HepG2 (cell line): Measurements from ENCODE around the gene NENF. TPM values are rescaled to one million over a fixed set of nuclear protein-coding genes. Genes with fewer than 3 reads are reported as not detected.

Source experiments
- ATAC-seq: fragments of 200-7000 bp; cut with Tn5 transposase; 3 replicates; pipeline ENCODE4 v1.9.1; 2020; ENCODE audit warnings: mild to moderate bottlenecking, moderate library complexity
- BruUV-seq: library from RNA; stranded (reverse); fragments of 400-500 nt; replicated peaks from 2 replicates; lab custom pipeline; 2021; lab: Mats Ljungman, UMichigan
- CTCF ChIA-PET: fragments of 300-600 bp; formaldehyde crosslinking; extraction: SDS; loops from one replicate; lab custom pipeline; 2021; ENCODE audit warnings: low total read pairs, inconsistent platforms, low intra/inter-chr PET ratio; lab: Yijun Ruan, JAX
- POLR2A ChIA-PET: fragments of 350-600 bp; sonication (Branson Sonifier 250); formaldehyde crosslinking; loops from one replicate; lab custom pipeline; 2020; ENCODE audit warnings: antibody characterized with exemption, inconsistent platforms; lab: Yijun Ruan, JAX
- DNase-seq: peaks from one replicate; pipeline ENCODE4 v3.0.0-alpha.2; 2015; ENCODE audit warnings: low spot score
- FAIRE-seq: peaks from 3 replicates; lab custom pipeline; 2011; peaks lifted over from hg19 to GRCh38; lab: Jason Lieb, UNC
- H2AFZ ChIP-seq: one replicate; pipeline ENCODE4 v1.6.1; 2011; ENCODE audit warnings: low read length, inconsistent platforms
- H3K27ac ChIP-seq: fragments of 300-600 bp; 3 replicates; pipeline ENCODE4 v1.8.0; 2011; ENCODE audit warnings: mixed run types, mild to moderate bottlenecking, mixed read lengths, low read length, inconsistent platforms; ENCODE audit not compliant: insufficient read depth; ENCODE audit errors: extremely low read length
- H3K27me3 ChIP-seq, 2 experiments: fragments of 200-600 bp in 1 of 2; 2 replicates in 1 of 2; 3 replicates in 1 of 2; pipeline versions ENCODE4 v1.6.0 to v1.8.0; 2011; ENCODE audit warnings: low read length in 2 of 2, mild to moderate bottlenecking in 2 of 2, moderate library complexity in 2 of 2, inconsistent platforms in 1 of 2; ENCODE audit not compliant: insufficient read depth in 2 of 2, control insufficient read depth in 1 of 2
- H3K36me3 ChIP-seq, 2 experiments: fragments of 200-600 bp in 1 of 2; replicated peaks in 1 of 2; 2 replicates in 1 of 2; 3 replicates in 1 of 2; pipeline versions ENCODE4 v1.5.1 to v1.8.0; 2011; ENCODE audit warnings: low read length in 2 of 2, inconsistent platforms in 1 of 2; ENCODE audit not compliant: insufficient read depth in 2 of 2, control insufficient read depth in 1 of 2
- H3K4me1 ChIP-seq: 2 replicates; pipeline ENCODE4 v1.5.1; 2012; ENCODE audit warnings: low read length, inconsistent platforms; ENCODE audit not compliant: insufficient read depth
- H3K4me2 ChIP-seq: 2 replicates; pipeline ENCODE4 v1.6.0; 2011; ENCODE audit warnings: low read depth, low read length, inconsistent platforms
- H3K4me3 ChIP-seq, 3 experiments: fragments of 200-600 bp in 1 of 3; sonication (generic), shearing (Covaris generic) in 1 of 3; replicated peaks in 1 of 3; 2 replicates each; pipeline ENCODE4 v1.5.1; 2011 to 2016; ENCODE audit warnings: low read length in 3 of 3, inconsistent platforms in 2 of 3, low read depth in 2 of 3, mild to moderate bottlenecking in 2 of 3, control low read depth in 1 of 3, mixed read lengths in 1 of 3; ENCODE audit not compliant: insufficient read depth in 1 of 3
- H3K79me2 ChIP-seq: one replicate; pipeline ENCODE4 v1.6.1; 2011; ENCODE audit warnings: low read length, inconsistent platforms; ENCODE audit not compliant: insufficient read depth
- H3K9ac ChIP-seq: 2 replicates; pipeline ENCODE4 v1.6.0; 2011; ENCODE audit warnings: mild to moderate bottlenecking, low read depth, low read length, inconsistent platforms; ENCODE audit not compliant: insufficient read depth
- H3K9me3 ChIP-seq: 2 replicates; pipeline ENCODE4 v1.5.1; 2012; ENCODE audit warnings: mild to moderate bottlenecking, low read length
- H4K20me1 ChIP-seq: 2 replicates; pipeline ENCODE4 v1.6.0; 2011; ENCODE audit warnings: inconsistent platforms, mild to moderate bottlenecking, low read length, moderate library complexity; ENCODE audit not compliant: insufficient read depth
- FOXK2 ChIP-seq: fragments of 450-650 bp; IDR thresholded peaks from 2 replicates; pipeline ENCODE4 v1.6.1; 2016
- KLF11 ChIP-seq: IDR thresholded peaks from 2 replicates; pipeline ENCODE4 v1.6.1; 2016; ENCODE audit warnings: missing compliant biosample characterization
- MAF1 ChIP-seq: sonication (generic); formaldehyde crosslinking; IDR thresholded peaks from 2 replicates; pipeline ENCODE4 v1.5.0; 2020; ENCODE audit warnings: missing genetic modification reagents, borderline replicate concordance
- NR2F1 ChIP-seq, 2 experiments: fragments of 450-650 bp in 1 of 2; formaldehyde crosslinking in 1 of 2; IDR thresholded peaks; 2 replicates each; pipeline versions ENCODE4 v1.5.0 to v1.6.1; 2016 to 2020; ENCODE audit warnings: mild to moderate bottlenecking in 1 of 2, missing compliant biosample characterization in 1 of 2, missing genetic modification reagents in 1 of 2, moderate library complexity in 1 of 2
- PHB2 ChIP-seq: fragments of 450-650 bp; IDR thresholded peaks from 2 replicates; pipeline ENCODE4 v1.6.1; 2018; ENCODE audit not compliant: partially characterized antibody
- PLRG1 ChIP-seq: fragments of 450-650 bp; conservative IDR thresholded peaks from 2 replicates; pipeline ENCODE4 v1.6.1; 2016
- TMF1 ChIP-seq: sonication (generic); formaldehyde crosslinking; IDR thresholded peaks from 2 replicates; pipeline ENCODE4 v1.8.1; 2022; ENCODE audit warnings: low read depth, missing genetic modification reagents
- ZNF17 ChIP-seq: sonication (generic); formaldehyde crosslinking; IDR thresholded peaks from 2 replicates; pipeline ENCODE4 v1.5.0; 2020; ENCODE audit warnings: mild to moderate bottlenecking, missing genetic modification reagents
- ZNF350 ChIP-seq: sonication (generic); formaldehyde crosslinking; IDR thresholded peaks from 2 replicates; pipeline ENCODE4 v1.4.0; 2020; ENCODE audit warnings: mild to moderate bottlenecking, low read depth, missing genetic modification reagents, borderline replicate concordance
- ZNF674 ChIP-seq: sonication (generic); formaldehyde crosslinking; IDR thresholded peaks from 2 replicates; pipeline ENCODE4 v1.5.0; 2020; ENCODE audit warnings: low read depth, mild to moderate bottlenecking, missing genetic modification reagents
- ZNF788 ChIP-seq: sonication (generic); formaldehyde crosslinking; IDR thresholded peaks from 2 replicates; pipeline ENCODE4 v1.5.0; 2020; ENCODE audit warnings: mild to moderate bottlenecking, missing genetic modification reagents, borderline replicate concordance
- ZNF792 ChIP-seq: IDR thresholded peaks from 2 replicates; pipeline ENCODE4 v1.6.1; 2016
- WGBS: methylation state at CpG from one replicate; pipeline ENCODE4 v1.1.6; 2017; ENCODE audit warnings: low lambda C conversion rate; 5-methylcytosine and 5-hydroxymethylcytosine counted together
- in situ Hi-C: cut with HindIII; loops from 2 replicates; pipeline ENCODE4 v1.10.0; 2017; ENCODE audit warnings: low pct_unique_long_range_greater_than_20kb; ENCODE audit not compliant: extremely low pct_ligation_motif_present
- intact Hi-C: fragments of 100-400 bp; cut with micrococcal nuclease; formaldehyde crosslinking; loops from one replicate; pipeline ENCODE4 v1.10.0; 2022; ENCODE audit not compliant: unreplicated experiment
- polyA plus RNA-seq, 8 experiments: library from polyadenylated mRNA; depleted of rRNA in 3 of 8; stranded (reverse) in 7 of 8; unstranded in 1 of 8; fragments of >200 nt; fragmentation: Illumina TruSeq in 4 of 8; extraction: Trizol in 4 of 8; gene quantifications; 2 replicates each; pipeline versions ENCODE4 v1.2.1 to v1.2.3, GENCODE V29; 2011 to 2016; ENCODE audit warnings: low read depth in 4 of 8, missing spikeins in 1 of 8, mixed read lengths in 1 of 8; ENCODE audit not compliant: insufficient read depth in 1 of 8
- total RNA-seq, 5 experiments: library from RNA; depleted of rRNA; stranded (reverse); fragments of >200 nt; fragmentation: Illumina TruSeq; extraction: Trizol; gene quantifications; 2 replicates each; pipeline ENCODE4 v1.2.3, GENCODE V29; 2016; ENCODE audit warnings: low read depth in 1 of 5

NENF gene
- total and polyA plus RNA-seq, 2 of the 13 experiments (the other 11 are each of a cell fraction or from before 2014, with no cell fraction given) = 31.7 to 40.4 TPM

DNA sequence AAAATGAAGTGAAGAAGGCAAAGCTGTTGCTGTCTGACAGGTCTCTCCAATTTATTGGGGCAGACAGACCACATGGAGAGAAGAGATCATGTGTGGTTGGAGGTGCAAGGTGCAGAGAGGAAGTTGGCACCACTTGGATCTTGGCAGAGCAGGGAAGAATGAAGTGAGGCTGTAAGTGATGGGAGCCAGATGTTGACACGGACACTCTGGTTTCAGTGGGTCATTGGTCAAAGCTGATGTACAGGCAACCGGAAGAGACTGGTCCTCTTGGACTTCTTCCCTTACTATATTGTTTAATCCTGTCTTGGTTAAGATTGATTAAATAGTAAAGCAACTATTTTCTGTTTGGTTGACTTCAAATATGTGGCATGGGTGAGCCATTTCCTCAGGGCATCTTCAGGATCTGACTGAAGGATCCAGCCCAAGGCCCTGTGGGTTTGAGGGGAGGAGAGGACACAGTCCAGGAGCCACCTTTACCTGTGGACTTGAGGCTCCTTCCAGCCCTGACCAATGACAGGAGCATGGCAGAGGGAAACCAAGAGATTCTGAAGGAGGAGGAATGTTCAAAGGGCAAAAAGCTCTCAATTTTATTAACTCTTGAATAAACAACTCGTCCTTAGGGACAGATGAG is 49.4 kb downstream of the NENF start:
- Histone ChIP-seq H2AFZ (no peak overlapping the region), H3K9ac (no peak overlapping the region), H3K4me1 (peaks cover 20% of the 10 kb centered on the region), H3K4me3 (no peak overlapping the region), H4K20me1 (no peaks in the 10 kb centered on the region), H3K27ac (no peak overlapping the region), H3K27me3 (peaks cover 2 to 24% of the 10 kb centered on the region in 2 experiments; a peak in 1 of 5 replicates), H3K36me3 (no peaks in the 10 kb centered on the region), H3K9me3 (no peaks in the 10 kb centered on the region), H3K79me2 (no peaks in the 10 kb centered on the region), H3K4me2 (no peak overlapping the region)
- ChIA-PET CTCF (no interaction called here), POLR2A (no interaction called here)
- FAIRE-seq (no peak), DNase-seq (no peak), ATAC-seq (no peak)
- in situ Hi-C loops (no loop called here), intact Hi-C loops (loop anchor here (2.0 to 10.0 kb wide), 2 partner anchors 83 to 147 kb away; no protein-coding TSS in a partner anchor)
- TF ChIP-seq ZNF350 (CRISPR knock-in tag) (no peak), KLF11 (CRISPR knock-in tag) (no peak)
- BruUV-seq = no TSS peak
- 4% methylated on average over 3 of the region's 3 CpGs for WGBS

DNA sequence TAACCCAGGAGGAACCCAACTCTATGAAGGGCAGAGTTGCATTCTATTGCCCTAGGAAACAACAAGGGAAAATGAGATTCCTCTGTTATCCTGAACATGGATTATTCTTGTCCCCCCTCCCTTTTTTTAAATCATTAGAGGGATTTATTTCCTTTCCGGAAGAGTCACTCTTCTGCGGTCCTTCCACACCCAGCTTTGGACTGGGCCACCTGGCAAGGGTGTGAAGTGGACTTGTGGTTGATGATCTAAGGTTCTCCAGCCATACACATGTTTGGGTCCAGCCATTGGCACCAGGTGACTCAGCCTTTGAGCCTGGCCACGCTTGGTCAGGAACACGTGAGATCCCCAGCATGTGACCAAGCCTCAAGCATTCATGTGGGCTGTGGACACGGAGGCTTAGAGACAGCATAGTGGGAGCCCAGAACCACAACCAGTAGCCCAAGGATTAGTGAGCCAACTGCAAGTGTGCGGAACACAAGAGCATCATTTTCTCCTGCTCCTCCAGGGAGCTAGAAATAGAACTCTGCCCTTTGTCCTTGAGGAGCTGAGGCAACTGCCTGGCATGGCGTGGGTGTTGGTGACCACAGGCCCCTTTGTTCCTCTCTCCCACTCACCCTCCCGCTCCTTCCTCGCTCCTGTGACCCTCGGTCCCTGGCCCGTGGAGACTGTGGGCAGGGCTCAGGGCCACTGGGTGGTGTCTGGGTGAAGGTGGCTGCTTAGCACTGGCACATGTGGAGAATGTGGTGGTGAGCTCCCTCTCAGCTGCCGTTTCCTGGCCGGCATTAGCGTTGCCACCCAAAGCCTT is 50.1 kb downstream of the NENF start:
- Histone ChIP-seq H3K9me3 (no peaks in the 10 kb centered on the region), H2AFZ (no peak overlapping the region), H3K36me3 (no peaks in the 10 kb centered on the region), H3K79me2 (no peaks in the 10 kb centered on the region), H3K4me2 (no peak overlapping the region)
- BruUV-seq = no TSS peak
- POLR2A ChIA-PET = no interaction called here
- intact Hi-C loops = loop anchor here (2.0 to 10.0 kb wide), 2 partner anchors 82 to 146 kb away; no protein-coding TSS in a partner anchor
- TF ChIP-seq ZNF17 (CRISPR knock-in tag) (no peak), ZNF792 (CRISPR knock-in tag) (no peak), PLRG1 (no peak), PHB2 (no peak), NR2F1 (CRISPR knock-in tag; IDR thresholded peaks at IDR 0.05) (no peak), TMF1 (CRISPR knock-in tag) (no peak), FOXK2 (no peak), ZNF674 (CRISPR knock-in tag) (no peak), ZNF788 (no peak), MAF1 (no peak)
- TF ChIP-seq, all 625 proteins: peak for 0
- in situ Hi-C loops = no loop called here
- H3K27me3 ChIP-seq = peaks cover 2 to 23% of the 10 kb centered on the region in 2 experiments; a peak in 1 of 5 replicates
- ATAC-seq (no peak), DNase-seq (no peak), FAIRE-seq (no peak)
- H3K9ac ChIP-seq = no peak overlapping the region
- H4K20me1 ChIP-seq = no peaks in the 10 kb centered on the region
- CTCF ChIA-PET = no interaction called here
- H3K4me1 ChIP-seq = peaks cover 20% of the 10 kb centered on the region
- H3K4me3 ChIP-seq = no peak overlapping the region
- 43% methylated on average over 13 of the region's 14 CpGs for WGBS
- H3K27ac ChIP-seq = no peak overlapping the region
